Testis (tissue), 3 donors: ENCODE results near the gene PRKCZ. TPM values are rescaled to one million over a fixed set of nuclear protein-coding genes. Genes with fewer than 3 reads are reported as not detected.

Experiments
- DNase-seq: peaks from one replicate; pipeline ENCODE4 v3.0.0-alpha.2; 2019
- H3K27ac ChIP-seq, 2 donors: fragments of 200-600 bp; sonication (generic); one replicate each; pipeline ENCODE4 v1.5.1; 2019
- H3K27me3 ChIP-seq: fragments of 200-600 bp; sonication (generic); one replicate; pipeline ENCODE4 v1.5.1; 2019
- H3K36me3 ChIP-seq: fragments of 200-600 bp; sonication (generic); one replicate; pipeline ENCODE4 v1.5.1; 2017; ENCODE audit warnings: low read depth; ENCODE audit errors: missing control alignments
- H3K4me1 ChIP-seq: fragments of 200-600 bp; sonication (generic); one replicate; pipeline ENCODE4 v1.5.1; 2019
- H3K4me3 ChIP-seq, 2 donors: fragments of 200-600 bp; sonication (generic); one replicate each; pipeline ENCODE4 v1.5.1; 2017 to 2019
- H3K9me3 ChIP-seq: fragments of 200-600 bp; sonication (generic); one replicate; pipeline ENCODE4 v1.5.1; 2017
- CTCF ChIP-seq, 3 experiments: fragments of 450-650 bp in 2 of 3; fragments of 200-600 bp in 1 of 3; sonication (generic) in 1 of 3; IDR thresholded peaks; one replicate each; pipeline ENCODE4 v1.5.1; 2016 to 2019; ENCODE audit warnings: antibody characterized with exemption in 3 of 3, mild to moderate bottlenecking in 2 of 3, moderate library complexity in 1 of 3
- POLR2A ChIP-seq: fragments of 450-650 bp; IDR thresholded peaks from one replicate; pipeline ENCODE4 v1.6.1; 2017; ENCODE audit warnings: antibody characterized with exemption, mild to moderate bottlenecking, moderate library complexity
- WGBS, 2 donors: methylation state at CpG; one replicate each; pipeline ENCODE4 v1.1.5; 2018; 5-methylcytosine and 5-hydroxymethylcytosine counted together
- intact Hi-C: fragments of 100-400 bp; cut with DNase I; formaldehyde crosslinking; loops from one replicate; pipeline ENCODE4 v1.15.1; 2023; ENCODE audit warnings: low total_unique reads
- polyA plus RNA-seq: library from polyadenylated mRNA; stranded (reverse); fragments of 350-450 nt; fragmentation: Illumina TruSeq; extraction: RNeasy Lipid Tissue Mini Kit (QIAGEN cat#74804); gene quantifications from one replicate; pipeline ENCODE4 v1.2.3, GENCODE V29; 2014; ENCODE audit warnings: low read depth, low replicate concordance; ENCODE audit not compliant: insufficient read depth
- total RNA-seq, 2 donors: library from RNA; depleted of rRNA; stranded (reverse); fragments of >200 nt; gene quantifications; one replicate each; pipeline ENCODE4 v1.2.3, GENCODE V29; 2016

PRKCZ gene
- total and polyA plus RNA-seq, 3 donors from 2014 or later = 86.4 to 142 (median 123) TPM

GRCh38 chr1:2166695-2167094, 116.5 kb downstream of the PRKCZ start:
- intact Hi-C loops = no loop called here
- TF ChIP-seq CTCF (IDR thresholded peaks at IDR 0.05) = no peak
- TF ChIP-seq POLR2A = no peak
- H3K36me3 ChIP-seq = no peaks in the 10 kb centered on the region

GRCh38 chr1:2168090-2168489, 117.9 kb downstream of the PRKCZ start:
- 90 to 95% methylated on average over 13 of the region's 13 CpGs for WGBS, 2 donors
- intact Hi-C loops = no loop called here
- no peak overlapping the region for H3K4me3 ChIP-seq
- TF ChIP-seq POLR2A (no peak), CTCF (IDR thresholded peaks at IDR 0.05) (no peak)
- no peaks in the 10 kb centered on the region for H3K4me1 ChIP-seq
- H3K27ac ChIP-seq = no peak overlapping the region
- no peaks in the 10 kb centered on the region for H3K27me3 ChIP-seq
- no peaks in the 10 kb centered on the region for H3K36me3 ChIP-seq
- no peak for DNase-seq
- no peaks in the 10 kb centered on the region for H3K9me3 ChIP-seq

More at GRCh38 chr1:2166695-2167094, 116.5 kb downstream of the PRKCZ start:
- H3K4me1 ChIP-seq = no peaks in the 10 kb centered on the region
- no peaks in the 10 kb centered on the region for H3K9me3 ChIP-seq
- H3K4me3 ChIP-seq = no peak overlapping the region
- 94 to 96% methylated on average over 7 to 9 of the region's 10 CpGs for WGBS, 2 donors
- no peak for DNase-seq
- no peak overlapping the region for H3K27ac ChIP-seq
- no peaks in the 10 kb centered on the region for H3K27me3 ChIP-seq

- Histone ChIP-seq H3K4me1 (no peaks in the 10 kb centered on the region), H3K9me3 (no peaks in the 10 kb centered on the region), H3K27me3 (no peaks in the 10 kb centered on the region), H3K4me3 (no peak overlapping the region), H3K36me3 (no peaks in the 10 kb centered on the region), H3K27ac (no peak overlapping the region)
- DNase-seq = no peak
- intact Hi-C loops = no loop called here
- TF ChIP-seq CTCF (IDR thresholded peaks at IDR 0.05) (no peak), POLR2A (no peak)
- 93 to 94% methylated on average over 12 of the region's 12 CpGs for WGBS, 2 donors
These were observed 118.3 kb downstream of the PRKCZ start for GRCh38 chr1:2168535-2168934.

- Histone ChIP-seq H3K9me3 (no peaks in the 10 kb centered on the region), H3K36me3 (no peaks in the 10 kb centered on the region), H3K27me3 (no peaks in the 10 kb centered on the region), H3K4me3 (no peak overlapping the region), H3K4me1 (no peaks in the 10 kb centered on the region), H3K27ac (no peak overlapping the region)
- TF ChIP-seq POLR2A = no peak
- no peak for TF ChIP-seq CTCF (IDR thresholded peaks at IDR 0.05)
- WGBS, 2 donors = 94% methylated on average over 19 to 42 of the region's 43 CpGs
- intact Hi-C loops = no loop called here
- DNase-seq = no peak
These were observed 119.1 kb downstream of the PRKCZ start for GRCh38 chr1:2169200-2169836.

GRCh38 chr1:2170211-2170610, 120.0 kb downstream of the PRKCZ start:
- H3K36me3 ChIP-seq = no peaks in the 10 kb centered on the region
- no peak for TF ChIP-seq CTCF (IDR thresholded peaks at IDR 0.05)
- no peak for TF ChIP-seq POLR2A

More at GRCh38 chr1:2170211-2170610, 120.0 kb downstream of the PRKCZ start:
- Histone ChIP-seq H3K27ac (no peak overlapping the region), H3K4me1 (no peaks in the 10 kb centered on the region), H3K27me3 (no peaks in the 10 kb centered on the region), H3K9me3 (no peaks in the 10 kb centered on the region), H3K4me3 (no peak overlapping the region)
- intact Hi-C loops = no loop called here
- no peak for DNase-seq
- 61 to 63% methylated on average over 11 of the region's 11 CpGs for WGBS, 2 donors
